Femur (tissue), 1 donor: Measurements from ENCODE around the gene NBPF8.
"Not testable (repeated sequence)": the region's sequence is repeated elsewhere in the genome, so short reads cannot be mapped to it uniquely, and the experiment has no call there.

ENCODE experiments used
- DNase-seq: peaks from one replicate; pipeline ENCODE4 v3.0.0-alpha.2; 2017

NBPF8 gene, protein sequence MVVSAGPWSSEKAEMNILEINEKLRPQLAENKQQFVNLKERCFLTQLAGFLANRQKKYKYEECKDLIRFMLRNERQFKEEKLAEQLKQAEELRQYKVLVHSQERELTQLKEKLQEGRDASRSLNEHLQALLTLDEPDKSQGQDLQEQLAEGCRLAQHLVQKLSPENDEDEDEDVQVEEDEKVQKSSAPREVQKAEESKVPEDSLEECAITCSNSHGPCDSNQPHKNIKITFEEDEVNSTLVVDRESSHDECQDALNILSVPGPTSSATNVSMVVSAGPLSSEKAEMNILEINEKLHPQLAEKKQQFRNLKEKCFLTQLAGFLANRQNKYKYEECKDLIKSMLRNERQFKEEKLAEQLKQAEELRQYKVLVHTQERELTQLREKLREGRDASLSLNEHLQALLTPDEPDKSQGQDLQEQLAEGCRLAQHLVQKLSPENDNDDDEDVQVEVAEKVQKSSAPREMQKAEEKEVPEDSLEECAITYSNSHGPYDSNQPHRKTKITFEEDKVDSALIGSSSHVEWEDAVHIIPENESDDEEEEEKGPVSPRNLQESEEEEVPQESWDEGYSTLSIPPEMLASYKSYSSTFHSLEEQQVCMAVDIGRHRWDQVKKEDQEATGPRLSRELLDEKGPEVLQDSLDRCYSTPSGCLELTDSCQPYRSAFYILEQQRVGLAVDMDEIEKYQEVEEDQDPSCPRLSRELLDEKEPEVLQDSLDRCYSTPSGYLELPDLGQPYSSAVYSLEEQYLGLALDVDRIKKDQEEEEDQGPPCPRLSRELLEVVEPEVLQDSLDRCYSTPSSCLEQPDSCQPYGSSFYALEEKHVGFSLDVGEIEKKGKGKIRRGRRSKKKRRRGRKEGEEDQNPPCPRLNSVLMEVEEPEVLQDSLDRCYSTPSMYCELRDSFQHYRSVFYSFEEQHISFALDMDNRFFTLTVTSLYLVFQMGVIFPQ

DNA sequence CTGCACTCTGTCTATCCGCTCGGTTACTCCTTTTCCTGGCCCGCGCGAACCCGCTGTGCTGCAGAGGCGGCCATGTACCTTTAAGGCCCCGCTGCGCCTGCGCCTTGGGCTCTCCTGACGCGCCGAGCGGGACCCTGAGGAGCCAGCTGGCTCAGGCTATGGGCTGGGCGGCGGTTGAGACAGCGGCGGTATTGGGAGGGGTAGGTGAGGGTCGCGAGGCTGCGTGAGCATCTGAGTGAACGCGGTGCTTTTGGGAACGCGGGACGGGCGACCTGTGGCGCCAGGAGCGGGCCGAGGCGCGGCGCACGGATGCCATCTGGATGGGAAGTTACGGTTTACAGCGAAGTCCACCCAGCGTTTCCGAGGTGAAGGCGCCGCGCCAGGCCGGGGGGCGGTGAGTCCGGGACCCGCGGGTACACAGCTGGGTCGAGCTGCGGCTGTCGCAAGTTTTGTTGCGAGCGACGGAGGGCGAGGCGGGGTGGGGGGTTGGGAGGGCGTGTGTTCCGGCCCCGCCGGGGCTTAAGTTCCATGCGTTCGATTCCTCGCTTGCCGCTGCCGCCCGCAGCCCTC lies at the start of gene NBPF8:
Gene NBPF8 (plus strand): TSS at position 125 of the 570 bp plus-strand sequence. CDS start 21,488 bp downstream, outside the sequence.
- DNase-seq = peak; percentile 83

DNA sequence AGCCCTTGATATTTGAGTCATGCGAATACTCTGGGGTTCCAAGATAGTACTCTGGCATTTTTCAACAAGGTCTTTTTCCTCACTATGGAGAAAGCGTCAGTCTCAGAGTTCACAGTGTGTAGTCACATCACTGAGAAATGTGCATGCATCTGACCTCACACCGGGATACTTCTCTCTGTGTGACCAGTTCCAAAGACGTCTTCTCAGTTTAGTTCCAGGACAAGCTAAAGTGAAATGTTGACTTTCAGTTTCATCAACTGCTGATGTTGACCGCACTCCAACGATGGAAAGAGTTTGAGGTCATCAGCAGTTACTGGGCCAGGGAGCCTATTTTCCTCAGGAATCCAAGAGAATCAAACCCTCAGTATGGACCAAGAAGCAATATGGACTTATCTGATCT lies 47.1 kb upstream of the NBPF8 start:
- DNase-seq = not testable (repeated sequence)

DNA sequence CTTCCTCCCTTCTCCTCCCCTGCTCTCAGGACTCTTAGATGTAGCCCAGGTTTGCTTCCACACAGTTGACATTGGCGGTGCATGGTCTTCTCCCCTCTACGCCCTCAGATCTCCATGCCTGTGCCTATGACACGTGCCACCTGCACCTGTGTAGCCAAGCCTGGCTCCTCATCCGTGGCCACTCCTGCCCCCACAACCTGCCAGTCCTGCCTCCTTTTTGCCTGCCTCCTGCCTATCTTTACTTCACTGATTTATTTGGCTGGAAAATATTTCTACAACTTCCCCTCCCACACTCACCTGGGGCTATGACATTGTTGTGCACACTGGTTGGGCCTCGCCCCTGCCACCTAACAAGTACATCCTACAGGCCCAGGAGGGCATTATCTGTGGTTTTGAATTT lies 28.2 kb upstream of the NBPF8 start:
- DNase-seq = not testable (repeated sequence)

DNA sequence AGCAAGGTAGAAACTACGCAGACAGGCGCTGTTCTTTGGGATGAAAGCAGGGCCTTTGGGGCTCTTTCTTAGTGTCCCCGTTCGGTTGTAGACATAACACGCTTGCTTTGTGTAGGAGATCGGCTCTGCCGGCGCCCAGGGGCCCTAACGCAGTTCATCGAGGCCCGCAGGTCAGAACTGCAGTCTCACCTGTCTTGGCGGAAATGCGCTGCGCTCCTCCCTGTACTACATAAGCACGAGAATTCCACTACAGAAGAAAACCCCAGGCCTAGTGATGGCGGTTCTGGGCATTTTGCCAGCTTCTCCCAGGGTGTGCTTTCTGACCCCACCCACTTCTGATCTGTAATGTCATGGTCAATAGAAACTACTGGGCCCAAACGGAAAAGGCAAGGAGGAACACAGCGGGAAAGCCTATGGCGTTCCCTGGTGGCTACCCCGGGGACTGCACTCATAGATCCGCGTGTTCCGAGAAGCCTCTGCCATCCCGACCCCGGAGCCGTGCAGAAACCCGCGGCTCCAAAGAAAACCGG lies 26.2 kb upstream of the NBPF8 start:
- not testable (repeated sequence) for DNase-seq

DNA sequence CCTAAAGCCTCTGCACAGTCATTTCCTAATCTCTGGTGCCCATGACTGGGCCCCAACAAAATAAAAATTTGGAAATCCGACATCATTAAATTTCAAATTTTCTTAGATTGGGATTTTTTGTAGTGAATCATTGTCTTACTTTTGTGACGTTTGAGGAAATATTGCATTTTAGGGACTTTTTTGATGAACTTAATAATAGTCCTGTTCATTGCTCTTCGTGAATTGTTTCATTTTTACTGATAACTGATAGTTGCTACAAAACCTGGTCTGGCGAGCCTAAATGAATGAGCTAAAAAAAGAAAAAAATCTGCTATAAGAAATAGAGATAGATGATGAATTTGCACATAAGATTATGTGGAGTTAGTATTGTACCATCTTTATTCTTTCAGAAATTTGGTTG lies 23.5 kb upstream of the NBPF8 start:
- not testable (repeated sequence) for DNase-seq

DNA sequence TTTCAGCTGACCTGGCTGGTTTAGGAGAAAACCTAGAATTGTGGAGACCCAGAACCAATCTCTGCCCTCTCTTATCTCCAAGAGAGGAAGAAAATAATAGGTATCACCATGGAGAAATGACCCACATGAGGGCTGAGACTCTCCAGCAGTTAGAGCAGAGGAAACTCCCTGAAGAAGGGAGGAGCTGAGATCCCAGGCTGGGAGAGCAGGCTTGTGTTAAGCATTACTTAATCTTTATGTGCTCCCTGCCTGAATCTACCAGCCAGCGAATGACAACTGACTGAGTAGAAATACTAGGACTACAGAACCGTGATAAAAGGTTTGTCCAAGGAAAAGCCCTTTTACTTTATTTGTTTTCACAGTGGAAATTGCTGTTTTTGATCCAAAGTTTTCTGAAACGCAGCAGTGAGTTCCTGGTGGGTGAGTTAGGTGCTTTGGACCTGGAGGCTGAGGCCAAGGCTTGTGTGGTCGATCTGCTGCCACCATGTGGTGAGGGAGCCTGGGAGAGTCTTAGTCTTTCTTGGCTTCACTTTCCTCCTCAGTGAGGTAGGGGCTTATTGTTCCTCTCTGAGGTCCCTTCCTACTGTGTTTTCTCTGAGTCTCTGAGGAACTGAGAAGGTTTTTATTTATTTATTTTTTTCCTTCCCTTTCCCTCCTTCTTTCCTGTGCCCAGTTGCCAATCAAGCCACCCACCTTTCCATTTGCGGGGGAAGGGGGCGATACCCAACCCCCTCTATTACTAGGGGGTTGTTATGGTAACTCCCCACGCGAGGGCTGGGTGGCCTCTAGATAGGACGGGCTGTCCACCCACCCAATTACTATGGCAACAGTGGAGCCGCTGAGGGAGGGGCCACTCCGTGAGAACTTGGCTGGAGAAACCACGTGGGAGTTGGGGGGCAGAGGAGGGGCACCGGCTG lies 21.3 kb upstream of the NBPF8 start:
- DNase-seq = not testable (repeated sequence)

DNA sequence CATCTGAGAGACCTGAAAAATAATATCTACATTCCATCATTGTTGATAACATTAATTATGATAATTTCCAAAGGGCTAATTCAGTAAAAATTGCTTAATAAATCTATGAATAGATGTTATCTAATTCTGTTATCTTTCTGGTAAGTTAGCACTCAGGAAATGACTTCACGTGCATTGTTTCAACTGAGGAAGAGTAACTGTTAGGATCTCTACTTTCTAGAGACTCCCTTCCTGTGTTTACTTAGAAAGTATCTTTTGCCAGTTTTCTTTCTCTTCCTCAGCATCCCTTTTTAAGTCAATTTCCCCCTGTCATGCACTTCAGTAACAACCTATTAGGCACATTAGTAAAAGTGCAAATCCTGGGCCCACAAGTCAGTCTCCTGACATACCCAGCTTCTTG lies 9.5 kb upstream of the NBPF8 start:
- DNase-seq = not testable (repeated sequence)

DNA sequence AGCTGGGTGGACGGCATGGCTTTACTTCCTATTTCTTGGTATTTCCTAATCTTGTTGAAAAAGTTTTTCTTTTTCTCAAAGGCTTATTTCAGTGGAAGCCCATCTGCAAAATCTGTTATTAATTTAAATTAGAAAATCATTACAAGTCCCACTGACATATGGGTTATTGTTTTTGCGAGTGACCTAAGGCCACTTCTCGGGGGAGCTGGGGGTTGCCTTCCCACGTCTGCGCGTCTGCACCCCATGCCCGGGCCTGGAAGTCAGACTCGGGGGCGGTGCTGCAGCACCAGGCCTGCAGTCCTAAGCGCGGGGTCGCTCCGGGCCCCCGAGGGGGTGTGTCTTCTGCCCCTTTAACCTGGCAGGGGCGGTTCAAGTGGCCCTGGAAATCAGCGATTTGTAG lies 384 bp upstream of the NBPF8 start:
- DNase-seq = not testable (repeated sequence)

DNA sequence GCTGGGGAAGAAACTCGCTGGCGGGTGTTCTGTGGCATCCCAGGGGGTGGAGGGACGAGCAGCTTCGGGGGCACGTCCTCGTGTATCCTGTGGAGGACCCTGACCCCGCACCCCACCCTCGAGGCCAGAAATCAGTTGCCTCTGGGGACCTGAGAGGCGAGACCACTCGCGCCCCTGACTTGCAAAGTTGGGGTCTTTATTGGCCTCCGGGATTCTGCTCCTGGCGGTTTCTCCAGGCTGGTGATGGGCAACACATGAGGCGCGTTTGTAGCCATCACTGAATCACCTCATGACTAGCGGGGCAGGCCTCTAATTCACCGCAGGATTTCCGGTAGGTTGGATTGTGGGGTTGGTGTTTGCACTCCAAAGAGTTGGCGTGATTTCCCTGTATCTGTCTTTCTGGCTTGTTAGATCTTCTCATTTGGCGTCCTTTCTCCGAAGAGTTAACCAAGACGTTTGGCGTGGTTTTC lies 692 bp downstream of the NBPF8 start:
- DNase-seq = peak; percentile 41

DNA sequence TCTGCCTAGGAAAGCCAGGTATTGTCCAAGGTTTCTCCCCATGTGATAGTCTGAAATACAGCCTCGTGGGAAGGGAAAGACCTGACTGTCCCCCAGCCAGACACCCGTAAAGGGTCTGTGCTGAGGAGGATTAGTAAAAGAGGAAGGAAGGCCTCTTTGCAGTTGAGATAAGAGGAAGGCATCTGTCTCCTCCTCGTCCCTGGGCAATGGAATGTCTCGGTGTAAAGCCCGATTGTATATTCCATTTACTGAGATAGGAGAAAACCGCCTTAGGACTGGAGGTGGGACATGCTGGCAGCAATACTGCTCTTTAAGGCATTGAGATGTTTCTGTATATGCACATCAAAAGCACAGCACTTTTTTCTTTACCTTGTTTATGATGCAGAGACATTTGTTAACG lies 10.2 kb downstream of the NBPF8 start:
- DNase-seq = not testable (repeated sequence)

DNA sequence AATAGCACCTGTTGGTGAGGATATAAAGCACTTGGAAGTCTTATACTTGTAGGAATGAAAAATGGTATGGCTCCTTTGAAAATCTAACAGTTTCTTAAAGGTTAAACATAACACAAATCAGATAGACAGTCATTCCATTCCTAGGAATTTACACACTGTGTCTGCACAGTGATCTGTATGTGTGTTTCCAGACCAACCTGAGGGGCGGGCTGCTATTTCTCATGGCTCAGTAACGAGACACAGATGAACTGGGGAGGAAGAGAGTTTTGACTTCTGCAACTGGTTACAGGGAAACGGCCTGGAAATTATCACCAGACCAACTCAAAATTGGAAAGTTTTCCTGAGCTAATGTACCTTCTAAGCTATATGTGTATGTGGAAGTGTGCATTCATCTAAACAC lies 16.8 kb downstream of the NBPF8 start:
- DNase-seq = not testable (repeated sequence)

DNA sequence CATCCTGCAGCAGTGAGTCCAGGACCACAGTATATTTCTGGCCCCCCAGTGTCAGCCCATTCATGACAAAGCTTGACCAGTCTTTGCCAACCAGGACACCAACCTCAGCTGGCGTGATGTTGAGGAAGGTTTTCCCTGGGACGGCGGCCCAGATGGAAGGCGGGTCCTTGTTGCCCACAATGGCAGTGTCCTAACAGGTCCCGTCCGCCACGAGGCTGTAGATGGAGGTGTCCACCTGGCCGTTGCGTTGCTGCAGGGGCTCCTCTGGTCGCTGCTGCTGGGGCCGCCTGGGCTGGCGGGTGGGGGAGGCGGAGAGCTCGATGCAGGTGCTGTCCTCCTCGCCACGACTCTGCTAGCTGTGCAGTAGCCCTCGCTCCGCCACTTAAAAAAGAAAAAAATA lies 19.0 kb downstream of the NBPF8 start:
- not testable (repeated sequence) for DNase-seq

DNA sequence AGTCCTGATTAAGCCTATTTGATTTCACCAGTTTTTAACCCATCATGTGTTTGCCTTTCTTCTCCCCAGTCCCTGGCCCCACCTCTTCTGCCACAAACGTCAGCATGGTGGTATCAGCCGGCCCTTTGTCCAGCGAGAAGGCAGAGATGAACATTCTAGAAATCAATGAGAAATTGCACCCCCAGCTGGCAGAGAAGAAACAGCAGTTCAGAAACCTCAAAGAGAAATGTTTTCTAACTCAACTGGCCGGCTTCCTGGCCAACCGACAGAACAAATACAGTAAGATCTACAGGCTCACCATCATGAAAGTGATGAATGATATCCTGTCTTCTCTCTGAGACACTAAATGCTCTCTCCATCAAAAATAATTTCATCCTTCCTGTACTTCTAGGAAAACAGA lies 34.3 kb downstream of the NBPF8 start:
- DNase-seq = not testable (repeated sequence)
